IPS-20b (cell line): ENCODE results near the gene GLB1L.
A peak's percentile ranks its signal among the peaks of the same experiment; 100 is the strongest.

Source experiments
- H3K27ac ChIP-seq: one replicate; pipeline ENCODE4 v1.5.1; 2013; ENCODE audit warnings: low read length
- H3K27me3 ChIP-seq: 2 replicates; pipeline ENCODE4 v1.6.1; 2013; ENCODE audit warnings: mild to moderate bottlenecking, low read length, inconsistent platforms; ENCODE audit not compliant: insufficient read depth
- H3K36me3 ChIP-seq: 2 replicates; pipeline ENCODE4 v1.6.1; 2013; ENCODE audit warnings: low read depth, mild to moderate bottlenecking, inconsistent platforms, low read length, moderate library complexity; ENCODE audit not compliant: insufficient read depth
- H3K4me1 ChIP-seq: 2 replicates; pipeline ENCODE4 v1.6.1; 2013; ENCODE audit warnings: mild to moderate bottlenecking, control low read depth, inconsistent platforms, low read length, moderate library complexity; ENCODE audit not compliant: insufficient read depth
- H3K4me3 ChIP-seq: 2 replicates; pipeline ENCODE4 v1.5.1; 2013; ENCODE audit warnings: mild to moderate bottlenecking, low read length, inconsistent platforms
- H3K9ac ChIP-seq: 2 replicates; pipeline ENCODE4 v1.6.1; 2013; ENCODE audit warnings: low read depth, mild to moderate bottlenecking, inconsistent platforms, low read length, moderate library complexity
- H3K9me3 ChIP-seq: 2 replicates; pipeline ENCODE4 v1.6.1; 2013; ENCODE audit warnings: mild to moderate bottlenecking, low read depth, low read length, inconsistent platforms; ENCODE audit not compliant: insufficient read depth

Gene GLB1L

DNA sequence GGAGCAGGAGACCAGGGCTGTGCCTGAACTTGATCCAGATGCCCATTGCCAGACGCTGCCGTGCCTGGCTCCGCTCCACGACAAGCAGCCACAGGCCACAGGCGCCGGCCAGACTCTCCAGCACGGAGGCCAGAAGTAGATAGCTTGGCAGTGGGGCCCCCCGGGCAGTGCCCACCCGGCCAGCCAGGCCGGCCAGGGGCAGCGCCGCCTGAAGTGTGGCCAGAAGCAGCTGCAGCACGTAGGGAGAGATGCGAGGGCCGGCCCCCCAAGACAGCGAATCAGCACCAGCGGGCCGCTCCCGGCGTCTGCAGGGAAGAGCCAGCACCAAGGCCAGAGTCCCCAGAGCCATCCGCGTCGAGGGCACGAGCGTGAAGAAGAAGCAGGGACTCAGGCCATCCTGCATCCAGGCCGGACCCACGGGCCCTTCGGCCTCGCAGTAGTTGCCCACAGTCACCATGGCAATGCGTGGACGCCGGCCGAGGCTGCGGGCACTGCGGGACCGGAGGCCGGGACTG lies 27.0 kb downstream of the GLB1L start:
- Histone ChIP-seq H3K27ac (peak overlapping the region; percentile 48), H3K9ac (peak overlapping the region; percentile 87; the same call in 1 of the 2 replicates), H3K27me3 (no peaks in the 10 kb centered on the region), H3K4me3 (peak overlapping the region; percentile 81), H3K9me3 (no peaks in the 10 kb centered on the region), H3K4me1 (peaks cover 3% of the 10 kb centered on the region; the same call in 1 of the 2 replicates), H3K36me3 (peaks cover 45% of the 10 kb centered on the region)

DNA sequence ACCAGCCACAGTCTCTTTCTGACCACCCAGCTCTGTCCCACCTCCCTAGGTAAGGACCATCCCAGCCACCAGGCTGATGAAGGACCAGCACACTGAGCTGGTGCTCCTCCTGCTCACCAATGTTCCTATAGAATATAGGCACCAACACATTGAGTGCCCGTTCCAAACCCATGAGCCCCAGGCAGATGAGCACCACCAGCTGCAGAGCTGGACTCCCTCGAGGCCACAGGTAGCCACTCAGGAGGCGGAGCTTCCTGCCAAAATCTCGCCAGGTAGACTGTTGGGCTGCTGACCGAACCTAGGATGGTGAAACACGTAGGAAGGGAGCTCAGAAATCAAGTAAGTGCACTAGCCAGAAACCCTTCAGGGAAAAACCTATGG lies 28.7 kb downstream of the GLB1L start:
- no peak overlapping the region for H3K27ac ChIP-seq
- H3K4me3 ChIP-seq = no peak overlapping the region
- peak overlapping the region; percentile 15; the same call in 1 of the 2 replicates for H3K9ac ChIP-seq
- peaks cover 44% of the 10 kb centered on the region for H3K36me3 ChIP-seq
- H3K9me3 ChIP-seq = no peaks in the 10 kb centered on the region
- H3K4me1 ChIP-seq = peaks cover 3% of the 10 kb centered on the region; the same call in 1 of the 2 replicates
- no peaks in the 10 kb centered on the region for H3K27me3 ChIP-seq

GRCh38 chr2:219215871-219216534 lies 29.2 kb downstream of the GLB1L start:
- Histone ChIP-seq H3K36me3 (peaks cover 44% of the 10 kb centered on the region), H3K27ac (no peak overlapping the region), H3K27me3 (no peaks in the 10 kb centered on the region), H3K4me1 (peaks cover 3% of the 10 kb centered on the region; the same call in 1 of the 2 replicates), H3K9ac (peak overlapping the region; percentile 15; the same call in 1 of the 2 replicates), H3K4me3 (no peak overlapping the region), H3K9me3 (no peaks in the 10 kb centered on the region)

DNA sequence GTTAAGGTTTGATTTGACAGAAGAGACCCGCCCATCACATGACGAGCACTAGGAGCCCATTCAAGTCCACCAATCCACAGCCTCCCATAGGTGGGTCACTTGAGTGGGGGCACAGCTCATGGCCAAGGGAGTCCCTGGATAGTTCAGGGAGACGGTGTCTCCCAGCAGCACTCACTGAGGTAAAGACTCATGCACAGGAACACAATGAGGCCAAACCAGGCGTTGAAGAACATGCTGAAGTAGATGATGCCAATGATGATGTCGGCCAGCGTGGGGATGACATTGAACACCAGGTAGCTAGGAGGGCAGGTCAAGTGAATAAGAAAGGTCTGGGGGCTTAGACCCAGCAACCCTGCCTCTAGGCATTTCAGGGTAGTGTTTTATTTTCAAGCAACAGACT lies 30.5 kb downstream of the GLB1L start:
- Histone ChIP-seq H3K4me3 (no peak overlapping the region), H3K9ac (no peak overlapping the region), H3K36me3 (peaks cover 54% of the 10 kb centered on the region), H3K4me1 (peaks cover 3% of the 10 kb centered on the region; the same call in 1 of the 2 replicates), H3K27ac (no peak overlapping the region), H3K9me3 (no peaks in the 10 kb centered on the region), H3K27me3 (no peaks in the 10 kb centered on the region)

GRCh38 chr2:219214141-219214540 lies 31.1 kb downstream of the GLB1L start:
- no peaks in the 10 kb centered on the region for H3K9me3 ChIP-seq
- H3K27ac ChIP-seq = no peak overlapping the region
- H3K27me3 ChIP-seq = no peaks in the 10 kb centered on the region
- no peak overlapping the region for H3K4me3 ChIP-seq
- H3K36me3 ChIP-seq = peaks cover 60% of the 10 kb centered on the region
- no peak overlapping the region for H3K9ac ChIP-seq
- no peaks in the 10 kb centered on the region for H3K4me1 ChIP-seq

- no peaks in the 10 kb centered on the region for H3K9me3 ChIP-seq
- H3K4me1 ChIP-seq = no peaks in the 10 kb centered on the region
- no peak overlapping the region for H3K27ac ChIP-seq
- H3K27me3 ChIP-seq = no peaks in the 10 kb centered on the region
- H3K9ac ChIP-seq = no peak overlapping the region
- H3K36me3 ChIP-seq = peaks cover 66% of the 10 kb centered on the region
- no peak overlapping the region for H3K4me3 ChIP-seq
Observed at GRCh38 chr2:219213486-219214071, 31.7 kb downstream of the GLB1L start.

DNA sequence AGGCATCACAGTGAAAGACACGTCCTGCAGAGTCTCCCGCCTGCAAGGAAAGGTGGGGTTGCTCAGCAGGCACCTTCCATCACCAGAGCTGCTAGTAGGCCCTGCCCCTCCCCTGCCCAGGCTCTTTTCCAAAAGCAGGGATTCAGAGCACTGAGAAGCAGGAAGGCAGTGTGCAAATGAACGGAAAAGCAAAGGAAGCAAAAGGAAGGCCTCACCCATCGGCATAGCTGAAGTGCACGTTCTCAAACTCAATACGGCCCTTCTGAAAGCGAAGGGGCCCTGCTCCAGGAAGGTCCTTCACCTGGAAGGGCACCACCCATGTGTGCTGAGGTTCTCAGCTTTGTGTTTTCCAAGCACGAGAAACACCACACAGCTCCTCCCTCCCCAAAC lies 32.2 kb downstream of the GLB1L start:
- Histone ChIP-seq H3K4me1 (no peaks in the 10 kb centered on the region), H3K27ac (no peak overlapping the region), H3K4me3 (no peak overlapping the region), H3K9me3 (no peaks in the 10 kb centered on the region), H3K9ac (no peak overlapping the region), H3K27me3 (no peaks in the 10 kb centered on the region), H3K36me3 (peaks cover 71% of the 10 kb centered on the region)

DNA sequence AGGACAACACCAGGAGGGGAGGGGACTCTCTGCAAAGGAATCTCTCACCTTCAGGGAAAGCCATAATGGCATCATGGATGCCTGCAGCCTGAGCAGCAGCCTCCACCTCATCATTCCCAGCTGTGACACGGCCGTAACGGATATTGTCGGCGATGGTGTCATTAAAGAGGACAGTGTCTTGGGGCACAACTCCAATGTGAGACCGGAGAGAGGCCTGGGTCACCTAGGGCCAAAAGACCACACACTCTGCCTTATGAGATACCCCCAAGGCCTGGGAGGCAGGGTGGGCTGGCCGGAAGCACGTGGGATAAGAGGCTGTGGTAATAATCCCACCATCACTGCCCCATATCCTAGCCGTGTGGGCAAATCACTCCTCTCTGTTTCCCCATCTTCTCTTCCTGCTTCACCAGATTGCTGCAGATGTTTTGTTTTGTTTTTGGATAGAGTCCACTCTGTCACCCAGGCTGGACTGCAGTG lies 34.3 kb downstream of the GLB1L start:
- H3K9me3 ChIP-seq = no peaks in the 10 kb centered on the region
- no peak overlapping the region for H3K9ac ChIP-seq
- H3K27ac ChIP-seq = no peak overlapping the region
- peaks cover 4% of the 10 kb centered on the region; the same call in 1 of the 2 replicates for H3K4me1 ChIP-seq
- H3K4me3 ChIP-seq = no peak overlapping the region
- no peaks in the 10 kb centered on the region for H3K27me3 ChIP-seq
- peaks cover 70% of the 10 kb centered on the region for H3K36me3 ChIP-seq

GRCh38 chr2:219210196-219210885 lies 34.9 kb downstream of the GLB1L start:
- Histone ChIP-seq H3K9me3 (no peaks in the 10 kb centered on the region), H3K4me3 (no peak overlapping the region), H3K27me3 (no peaks in the 10 kb centered on the region), H3K4me1 (peaks cover 4% of the 10 kb centered on the region; the same call in 1 of the 2 replicates), H3K36me3 (peaks cover 64% of the 10 kb centered on the region), H3K27ac (no peak overlapping the region), H3K9ac (no peak overlapping the region)

DNA sequence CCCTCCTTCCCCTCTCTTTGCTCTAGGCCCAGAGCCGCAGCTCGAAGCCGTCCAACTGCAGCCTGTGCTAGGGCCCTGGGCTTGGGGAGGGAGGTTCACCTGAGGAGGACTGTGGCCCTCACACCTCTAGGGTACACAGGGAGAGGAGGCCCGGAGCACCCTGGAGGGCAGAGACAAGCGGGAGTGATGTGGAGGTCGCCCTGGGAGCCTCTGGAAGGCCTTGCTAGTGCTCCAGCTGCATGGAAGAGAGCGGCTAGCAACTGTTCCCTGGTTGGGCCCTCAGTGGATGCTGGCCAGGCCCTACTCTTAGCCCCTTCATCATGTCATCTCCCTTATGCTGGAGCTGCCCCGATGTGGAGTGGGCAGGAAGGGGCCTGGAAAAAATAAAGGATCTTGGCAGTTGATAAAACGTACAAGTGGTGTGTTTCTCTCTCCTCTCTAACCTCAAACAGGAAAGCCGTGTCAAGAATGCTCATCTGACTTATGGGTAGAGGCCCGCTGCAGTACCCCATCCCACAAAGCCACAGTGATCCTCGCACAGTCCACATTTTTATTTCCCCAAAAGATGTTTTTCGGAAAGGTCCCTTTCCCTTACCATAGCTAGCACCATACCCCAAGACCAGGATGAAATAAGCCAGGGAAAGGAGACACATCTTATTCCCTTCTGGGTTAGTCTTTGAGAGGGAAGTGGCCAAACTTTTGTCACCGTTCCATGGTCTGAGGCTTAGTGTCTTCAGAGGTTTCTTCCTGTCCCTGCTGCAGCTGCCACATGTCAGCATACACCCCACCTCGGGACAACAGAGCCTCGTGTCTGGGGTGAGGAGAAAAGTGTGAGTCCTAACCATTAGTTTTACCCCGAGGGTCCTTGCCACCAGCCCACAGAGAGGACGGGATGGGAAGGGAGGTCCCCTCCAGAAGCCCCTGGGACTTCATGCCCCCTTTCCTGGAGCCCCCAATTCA lies 35.7 kb downstream of the GLB1L start:
- Histone ChIP-seq H3K27ac (no peak overlapping the region), H3K9me3 (no peaks in the 10 kb centered on the region), H3K36me3 (peaks cover 57% of the 10 kb centered on the region), H3K4me3 (no peak overlapping the region), H3K27me3 (no peaks in the 10 kb centered on the region), H3K4me1 (peaks cover 4% of the 10 kb centered on the region; the same call in 1 of the 2 replicates), H3K9ac (no peak overlapping the region)
